ENCODE results near the gene IPCEF1.

Gene IPCEF1

DNA sequence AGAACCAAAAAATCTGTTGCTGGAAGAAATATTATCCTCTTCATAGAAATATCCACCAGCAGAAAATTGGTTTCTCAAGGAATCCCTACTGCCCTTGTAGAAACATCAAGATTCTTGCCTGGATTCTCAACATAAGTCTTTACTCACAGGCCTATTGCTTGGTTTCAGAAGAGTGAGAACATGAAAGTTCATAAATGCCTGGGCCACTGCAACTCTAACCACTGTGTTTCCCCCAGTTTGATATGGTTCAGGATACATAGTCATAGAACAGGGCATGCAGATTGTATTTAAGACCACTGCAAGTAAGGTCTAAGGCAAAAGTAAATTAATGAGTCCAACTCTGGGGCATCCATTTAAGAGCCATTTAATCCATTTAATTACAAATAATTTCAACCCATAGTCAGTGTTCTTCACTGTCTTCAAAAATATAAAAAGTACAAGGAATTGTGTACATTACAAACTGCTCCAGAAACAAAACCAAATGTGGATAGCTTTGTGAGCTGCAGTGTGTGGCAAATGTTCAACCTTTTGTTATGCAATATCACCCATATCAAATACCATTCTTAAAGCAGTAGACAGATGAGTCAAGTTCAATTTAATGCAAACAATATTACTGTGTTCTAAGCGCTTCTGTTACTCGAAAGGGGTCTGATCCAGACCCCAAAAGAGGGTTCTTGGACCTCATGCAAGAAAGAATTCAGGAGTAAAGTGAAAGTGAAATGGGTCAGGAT lies 234.2 kb downstream of the IPCEF1 start:
- Histone ChIP-seq H3K36me3 (ENCODE audit: insufficient read depth, low read length) (no peaks in the 10 kb centered on the region), H3K9ac (ENCODE audit: insufficient read length) (no peak overlapping the region), H3K27ac (no peak overlapping the region), H3K4me3 (no peak overlapping the region), H3K9me3 (ENCODE audit: low read depth, low read length) (no peaks in the 10 kb centered on the region)
- TF ChIP-seq EZH2 (IDR thresholded peaks at IDR 0.05), result no peak
- TF ChIP-seq FOXP2 (optimal IDR thresholded peaks at IDR 0.05; ENCODE audit: control extremely low read depth, extremely low read length, insufficient read depth), result no peak
- TF ChIP-seq POLR2AphosphoS5 (IDR thresholded peaks at IDR 0.05; ENCODE audit: borderline replicate concordance, low read depth, low read length), result no peak
- DNase-seq (ENCODE audit: low read depth, low spot score), result no peak

DNA sequence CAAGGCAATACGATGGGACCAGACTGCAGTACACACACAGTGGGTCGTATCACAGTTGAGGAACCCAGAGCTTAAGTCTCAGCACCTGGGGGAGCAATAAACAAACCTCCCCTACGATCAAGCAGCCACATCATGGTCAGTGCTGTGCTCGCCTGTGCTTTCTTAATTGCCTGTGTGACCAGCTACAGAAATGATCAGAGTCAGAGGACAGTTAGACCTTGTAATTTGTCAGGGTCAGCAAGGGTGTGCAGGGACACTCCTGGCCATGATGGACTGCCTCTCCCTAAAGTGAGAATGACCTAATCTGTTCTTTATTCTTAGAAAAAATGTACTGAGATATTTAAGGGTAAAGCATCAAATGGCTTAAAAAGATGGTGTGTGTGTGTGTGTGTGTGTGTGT lies 239.1 kb downstream of the IPCEF1 start:
- Histone ChIP-seq H3K9me3 (ENCODE audit: low read depth, low read length) (no peaks in the 10 kb centered on the region), H3K4me3 (no peak overlapping the region), H3K36me3 (ENCODE audit: insufficient read depth, low read length) (no peaks in the 10 kb centered on the region), H3K9ac (ENCODE audit: insufficient read length) (no peak overlapping the region), H3K27ac (no peak overlapping the region)
- no peak for DNase-seq (ENCODE audit: low read depth, low spot score)
- TF ChIP-seq EZH2 (IDR thresholded peaks at IDR 0.05), result no peak
- TF ChIP-seq FOXP2 (optimal IDR thresholded peaks at IDR 0.05; ENCODE audit: control extremely low read depth, extremely low read length, insufficient read depth), result no peak

DNA sequence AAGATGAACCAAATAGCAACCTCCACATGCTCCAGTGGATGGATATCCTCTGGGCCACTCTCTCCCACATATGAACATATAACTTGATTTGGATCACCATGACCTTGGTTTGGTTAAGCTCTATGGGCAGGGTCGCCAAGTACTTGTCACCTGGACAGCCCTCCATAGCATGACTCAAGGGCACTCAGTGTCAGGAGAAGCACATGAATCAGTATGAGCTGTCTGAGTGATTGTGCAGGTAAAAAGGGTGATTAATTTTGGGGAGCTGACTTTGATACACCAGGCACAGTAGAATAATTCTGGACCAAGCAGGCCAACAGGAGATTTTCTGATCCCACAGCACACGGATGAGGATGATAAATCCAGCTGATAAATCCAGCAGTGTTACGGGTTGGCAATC lies 243.2 kb downstream of the IPCEF1 start:
- no peak for DNase-seq (ENCODE audit: low read depth, low spot score)
- TF ChIP-seq EZH2 (IDR thresholded peaks at IDR 0.05) (no peak), FOXP2 (optimal IDR thresholded peaks at IDR 0.05; ENCODE audit: control extremely low read depth, extremely low read length, insufficient read depth) (no peak), POLR2AphosphoS5 (IDR thresholded peaks at IDR 0.05; ENCODE audit: borderline replicate concordance, low read depth, low read length) (no peak)
- no peaks in the 10 kb centered on the region for H3K9me3 ChIP-seq (ENCODE audit: low read depth, low read length)
- H3K27ac ChIP-seq, result no peak overlapping the region
- H3K4me3 ChIP-seq, result no peak overlapping the region
- no peak overlapping the region for H3K9ac ChIP-seq (ENCODE audit: insufficient read length)
- no peaks in the 10 kb centered on the region for H3K36me3 ChIP-seq (ENCODE audit: insufficient read depth, low read length)

DNA sequence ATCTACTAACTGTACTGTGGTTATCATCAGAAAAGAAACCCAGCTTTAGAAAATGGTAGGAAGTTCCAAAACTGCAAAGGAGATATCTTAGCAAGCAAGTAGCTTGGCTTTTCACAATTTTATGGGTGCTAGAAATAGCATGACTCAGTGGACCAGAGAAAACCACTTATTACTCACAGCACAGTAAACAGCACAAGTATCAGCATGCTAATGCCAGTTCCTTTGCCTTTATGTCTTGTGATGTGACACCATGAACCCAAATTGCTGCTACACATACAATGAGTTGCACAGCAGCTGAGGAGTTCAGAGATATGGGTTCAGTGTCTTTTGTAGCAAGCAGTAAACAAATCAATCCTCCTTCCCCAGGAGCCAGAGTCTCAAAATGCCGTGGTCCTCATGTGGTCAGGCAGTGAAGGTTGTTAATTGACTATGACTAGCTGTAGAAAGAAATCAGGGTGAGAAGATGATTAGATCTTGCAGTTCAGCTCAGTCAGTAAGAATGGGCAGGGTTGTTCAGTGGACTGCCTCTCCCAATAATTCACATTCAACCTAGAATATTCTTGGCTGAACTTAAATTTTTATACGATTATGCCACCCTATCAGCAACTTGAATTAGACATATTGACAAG lies 244.3 kb downstream of the IPCEF1 start:
- DNase-seq (ENCODE audit: low read depth, low spot score), result no peak
- TF ChIP-seq FOXP2 (optimal IDR thresholded peaks at IDR 0.05; ENCODE audit: control extremely low read depth, extremely low read length, insufficient read depth) (no peak), POLR2AphosphoS5 (IDR thresholded peaks at IDR 0.05; ENCODE audit: borderline replicate concordance, low read depth, low read length) (no peak), EZH2 (IDR thresholded peaks at IDR 0.05) (no peak)

DNA sequence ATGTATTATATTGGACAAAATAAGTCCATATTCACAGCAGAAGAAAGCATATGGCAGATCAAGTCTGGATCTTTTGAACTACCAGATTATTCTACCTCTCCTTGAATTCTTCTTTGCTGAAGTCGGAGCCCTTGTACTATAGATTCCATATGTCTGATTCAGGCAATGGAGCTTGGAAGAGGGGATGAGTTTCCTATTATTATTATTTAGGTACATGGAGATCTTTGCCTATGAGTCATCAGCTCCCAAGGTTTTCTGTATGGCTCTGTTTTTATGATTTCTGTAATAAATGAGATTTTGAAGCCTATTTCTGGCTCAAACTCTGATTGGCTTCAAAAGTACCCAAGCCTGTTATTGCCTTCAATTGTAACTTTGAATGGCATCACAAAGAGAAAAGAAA lies 245.6 kb downstream of the IPCEF1 start:
- TF ChIP-seq FOXP2 (optimal IDR thresholded peaks at IDR 0.05; ENCODE audit: control extremely low read depth, extremely low read length, insufficient read depth) (no peak), EZH2 (IDR thresholded peaks at IDR 0.05) (no peak), POLR2AphosphoS5 (IDR thresholded peaks at IDR 0.05; ENCODE audit: borderline replicate concordance, low read depth, low read length) (no peak)
- DNase-seq (ENCODE audit: low read depth, low spot score), result no peak
- no peaks in the 10 kb centered on the region for H3K9me3 ChIP-seq (ENCODE audit: low read depth, low read length)
- H3K27ac ChIP-seq, result no peak overlapping the region
- H3K9ac ChIP-seq (ENCODE audit: insufficient read length), result no peak overlapping the region
- H3K36me3 ChIP-seq (ENCODE audit: insufficient read depth, low read length), result no peaks in the 10 kb centered on the region
- H3K4me3 ChIP-seq, result no peak overlapping the region

More for the DNA sequence above, 244.3 kb downstream of the IPCEF1 start:
- Histone ChIP-seq H3K4me3 (no peak overlapping the region), H3K27ac (no peak overlapping the region), H3K9me3 (ENCODE audit: low read depth, low read length) (no peaks in the 10 kb centered on the region), H3K9ac (ENCODE audit: insufficient read length) (no peak overlapping the region), H3K36me3 (ENCODE audit: insufficient read depth, low read length) (no peaks in the 10 kb centered on the region)

DNA sequence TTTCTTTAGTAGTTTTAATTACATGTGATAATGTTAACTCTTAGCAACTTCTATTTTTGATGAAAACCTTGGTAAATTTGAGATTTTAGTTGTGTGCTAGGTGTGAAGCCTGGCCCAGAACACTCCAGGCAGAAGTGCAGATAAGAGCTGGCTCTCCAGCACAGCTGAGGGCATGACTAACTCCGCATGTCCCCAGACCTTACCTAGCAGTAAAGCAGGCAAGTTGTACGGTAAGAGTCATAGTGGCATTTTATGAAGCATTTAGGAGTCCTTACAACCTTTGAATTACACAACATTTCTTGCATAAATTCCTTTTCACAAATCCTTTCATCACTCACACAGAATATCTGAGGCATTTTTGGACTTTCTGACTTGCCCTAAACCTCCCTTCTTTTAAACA lies 250.4 kb downstream of the IPCEF1 start:
- Histone ChIP-seq H3K36me3 (ENCODE audit: insufficient read depth, low read length) (no peaks in the 10 kb centered on the region), H3K9me3 (ENCODE audit: low read depth, low read length) (no peaks in the 10 kb centered on the region), H3K27ac (no peak overlapping the region), H3K9ac (ENCODE audit: insufficient read length) (no peak overlapping the region), H3K4me3 (no peak overlapping the region)
- no peak for DNase-seq (ENCODE audit: low read depth, low spot score)
- no peak for TF ChIP-seq FOXP2 (optimal IDR thresholded peaks at IDR 0.05; ENCODE audit: control extremely low read depth, extremely low read length, insufficient read depth)
- no peak for TF ChIP-seq POLR2AphosphoS5 (IDR thresholded peaks at IDR 0.05; ENCODE audit: borderline replicate concordance, low read depth, low read length)
- no peak for TF ChIP-seq EZH2 (IDR thresholded peaks at IDR 0.05)

All from SK-N-MC (cell line).